IMR-90 (cell line): ENCODE results near the gene CCR3. TPM values are rescaled to one million over a fixed set of nuclear protein-coding genes. Genes with fewer than 3 reads are reported as not detected.

Experiments
- ATAC-seq: fragments of 200-7000 bp; cut with Tn5 transposase; 2 replicates; pipeline ENCODE4 v1.9.1; 2020; ENCODE audit warnings: low read depth, mild to moderate bottlenecking, moderate library complexity
- BruUV-seq: library from RNA; stranded (reverse); fragments of 400-500 nt; replicated peaks from 2 replicates; lab custom pipeline; 2021; lab: Mats Ljungman, UMichigan
- CTCF ChIA-PET: fragments of 300-600 bp; formaldehyde crosslinking; extraction: SDS; loops from one replicate; lab custom pipeline; 2021; ENCODE audit warnings: antibody characterized with exemption; lab: Yijun Ruan, JAX
- POLR2A ChIA-PET: fragments of 300-600 bp; sonication (Branson Sonifier 250); formaldehyde crosslinking; loops from one replicate; lab custom pipeline; 2022; ENCODE audit warnings: antibody characterized with exemption; ENCODE audit not compliant: unreplicated experiment; lab: Charles Lee
- DNase-seq: peaks from one replicate; pipeline ENCODE4 v3.0.0; 2013
- H2AFZ ChIP-seq: replicated peaks from 2 replicates; pipeline ENCODE3; 2013; ENCODE audit warnings: low read length, mild to moderate bottlenecking; ENCODE audit not compliant: poor library complexity
- H2AK5ac ChIP-seq: 2 replicates; pipeline ENCODE4 v1.6.1; 2013; ENCODE audit warnings: low read depth, low read length, inconsistent platforms
- H2AK9ac ChIP-seq: replicated peaks from 2 replicates; pipeline ENCODE3; 2013; ENCODE audit warnings: mild to moderate bottlenecking, low read depth, low read length, moderate library complexity; ENCODE audit not compliant: poor library complexity
- H2BK120ac ChIP-seq: 2 replicates; pipeline ENCODE4 v1.6.1; 2013; ENCODE audit warnings: low read depth, low read length, inconsistent platforms
- H2BK15ac ChIP-seq: 3 replicates; pipeline ENCODE4 v1.6.1; 2013; ENCODE audit warnings: low read depth, low read length, inconsistent platforms
- H2BK20ac ChIP-seq: 2 replicates; pipeline ENCODE4 v1.6.1; 2013; ENCODE audit warnings: low read depth, mild to moderate bottlenecking, inconsistent platforms, low read length, moderate library complexity
- H2BK5ac ChIP-seq: 2 replicates; pipeline ENCODE4 v1.6.1; 2013; ENCODE audit warnings: mild to moderate bottlenecking, low read depth, low read length, inconsistent platforms; ENCODE audit not compliant: poor library complexity, severe bottlenecking
- H3K14ac ChIP-seq: replicated peaks from 2 replicates; pipeline ENCODE4 v1.6.1; 2013; ENCODE audit warnings: low read depth, low read length, inconsistent platforms
- H3K18ac ChIP-seq: 2 replicates; pipeline ENCODE4 v1.6.1; 2013; ENCODE audit warnings: low read depth, low read length, control low read depth
- H3K23ac ChIP-seq: 2 replicates; pipeline ENCODE4 v1.6.1; 2013; ENCODE audit warnings: low read depth, low read length, inconsistent platforms
- H3K27ac ChIP-seq: 2 replicates; pipeline ENCODE4 v1.5.1; 2013; ENCODE audit warnings: mild to moderate bottlenecking, control low read depth, low read length; ENCODE audit not compliant: insufficient read depth
- H3K27me3 ChIP-seq: 2 replicates; pipeline ENCODE4 v1.6.1; 2013; ENCODE audit warnings: low read length; ENCODE audit not compliant: control insufficient read depth, insufficient read depth
- H3K36me3 ChIP-seq: 2 replicates; pipeline ENCODE4 v1.6.1; 2013; ENCODE audit warnings: low read length, mixed read lengths; ENCODE audit not compliant: control insufficient read depth, insufficient read depth
- H3K4ac ChIP-seq: 2 replicates; pipeline ENCODE4 v1.6.1; 2013; ENCODE audit warnings: low read depth, low read length, inconsistent platforms
- H3K4me1 ChIP-seq: 2 replicates; pipeline ENCODE4 v1.6.1; 2013; ENCODE audit warnings: low read length, mixed read lengths; ENCODE audit not compliant: control insufficient read depth, insufficient read depth
- H3K4me2 ChIP-seq: 2 replicates; pipeline ENCODE4 v1.6.1; 2013; ENCODE audit warnings: low read depth, mild to moderate bottlenecking, control low read depth, low read length, moderate library complexity
- H3K4me3 ChIP-seq: 2 replicates; pipeline ENCODE4 v1.5.1; 2013; ENCODE audit warnings: low read depth, mild to moderate bottlenecking, control low read depth, low read length, moderate library complexity; ENCODE audit not compliant: insufficient read depth
- H3K56ac ChIP-seq: 2 replicates; pipeline ENCODE4 v1.6.1; 2013; ENCODE audit warnings: low read length, inconsistent platforms; ENCODE audit not compliant: insufficient read depth; ENCODE audit errors: extremely low read depth
- H3K79me1 ChIP-seq, 2 experiments: 2 replicates each; pipeline ENCODE4 v1.6.1; 2013; ENCODE audit warnings: low read length in 2 of 2, inconsistent platforms in 1 of 2, low read depth in 1 of 2
- H3K9ac ChIP-seq: 2 replicates; pipeline ENCODE4 v1.6.1; 2013; ENCODE audit warnings: low read depth, low read length, control low read depth
- H3K9me1 ChIP-seq: 2 replicates; pipeline ENCODE4 v1.6.1; 2013; ENCODE audit warnings: low read length, inconsistent platforms; ENCODE audit not compliant: insufficient read depth
- H3K9me3 ChIP-seq: 2 replicates; pipeline ENCODE4 v1.6.1; 2013; ENCODE audit warnings: low read length; ENCODE audit not compliant: control insufficient read depth, insufficient read depth
- H4K20me1 ChIP-seq: 2 replicates; pipeline ENCODE4 v1.6.1; 2013; ENCODE audit warnings: low read length, inconsistent platforms; ENCODE audit not compliant: insufficient read depth
- H4K5ac ChIP-seq: 2 replicates; pipeline ENCODE4 v1.6.1; 2013; ENCODE audit warnings: mild to moderate bottlenecking, low read depth, low read length, control low read depth
- H4K8ac ChIP-seq, 2 experiments: 2 replicates each; pipeline ENCODE4 v1.6.1; 2013; ENCODE audit warnings: low read depth in 2 of 2, low read length in 2 of 2, control low read depth in 1 of 2, inconsistent platforms in 1 of 2
- H4K91ac ChIP-seq: 2 replicates; pipeline ENCODE4 v1.6.1; 2013; ENCODE audit warnings: low read depth, low read length, inconsistent platforms; ENCODE audit not compliant: insufficient read depth
- BHLHE40 ChIP-seq: fragments of 150-350 bp; IDR thresholded peaks from 2 replicates; pipeline ENCODE4 v1.6.1; 2016; ENCODE audit warnings: mild to moderate bottlenecking, low read depth, low read length
- CEBPB ChIP-seq: IDR thresholded peaks from 2 replicates; pipeline ENCODE4 v1.6.1; 2012; ENCODE audit warnings: low read depth, low read length, improper control_type of control experiment
- FOS ChIP-seq: fragments of 150-350 bp; IDR thresholded peaks from 2 replicates; pipeline ENCODE4 v1.6.1; 2016; ENCODE audit warnings: low read depth, low read length
- MAFK ChIP-seq: IDR thresholded peaks from 2 replicates; pipeline ENCODE4 v1.6.1; 2012; ENCODE audit warnings: low read depth, low read length, improper control_type of control experiment
- MAZ ChIP-seq: IDR thresholded peaks from 2 replicates; pipeline ENCODE4 v1.6.1; 2012; ENCODE audit warnings: low read depth, mild to moderate bottlenecking, low read length, improper control_type of control experiment, moderate library complexity, borderline replicate concordance
- POLR2A ChIP-seq: IDR thresholded peaks from 2 replicates; pipeline ENCODE4 v1.6.1; 2012; ENCODE audit warnings: mild to moderate bottlenecking, low read depth, low read length
- RFX5 ChIP-seq: IDR thresholded peaks from 2 replicates; pipeline ENCODE4 v1.8.0; 2012; ENCODE audit warnings: low read depth, mild to moderate bottlenecking, low read length, moderate library complexity
- SMC3 ChIP-seq: fragments of 150-350 bp; IDR thresholded peaks from 2 replicates; pipeline ENCODE4 v1.6.1; 2016; ENCODE audit warnings: low read depth, mild to moderate bottlenecking, antibody characterized with exemption, low read length, moderate library complexity
- WGBS, 2 experiments: methylation state at CpG; one replicate each; pipeline versions ENCODE4 v1.1.5 to v1.1.7; 2013; ENCODE audit warnings: missing lambda C conversion rate in 2 of 2; ENCODE audit not compliant: insufficient read length in 1 of 2; ENCODE audit errors: extremely low coverage in 2 of 2; 5-methylcytosine and 5-hydroxymethylcytosine counted together
- dilution Hi-C: fragments of 300-500 bp; cut with HindIII; formaldehyde crosslinking; loops from one replicate; pipeline ENCODE4 v1.14.3; 2018; ENCODE audit warnings: low sequenced_read_pairs; ENCODE audit not compliant: unreplicated experiment
- in situ Hi-C: fragments of 300-500 bp; cut with MboI; formaldehyde crosslinking; loops from 3 replicates; pipeline ENCODE4 v1.14.3; 2019; ENCODE audit warnings: low sequenced_read_pairs, inconsistent platforms, mixed read lengths
- intact Hi-C: fragments of 100-400 bp; cut with micrococcal nuclease; formaldehyde crosslinking; loops from 2 replicates; pipeline ENCODE4 v1.10.0; 2022
- polyA plus RNA-seq, 3 experiments: library from polyadenylated mRNA; depleted of rRNA; stranded (reverse); fragments of >200 nt; gene quantifications; 2 replicates each; pipeline ENCODE4 v1.2.3, GENCODE V29; 2012; ENCODE audit warnings: low replicate concordance in 1 of 3
- total RNA-seq: library from RNA; depleted of rRNA; stranded (reverse); fragments of >200 nt; gene quantifications from 2 replicates; pipeline ENCODE4 v1.2.3, GENCODE V29; 2012
- TF ChIP-seq, protein P1 (sequence below): fragments of 150-350 bp; IDR thresholded peaks from 2 replicates; pipeline ENCODE4 v1.6.1; 2017; ENCODE audit warnings: mild to moderate bottlenecking, antibody characterized with exemption, low read length, low read depth
- TF ChIP-seq, protein P2 (sequence below): fragments of 150-350 bp; IDR thresholded peaks from 2 replicates; pipeline ENCODE4 v1.6.1; 2016; ENCODE audit warnings: low read depth, mild to moderate bottlenecking, low read length, moderate library complexity, borderline replicate concordance

Gene CCR3
- total and polyA plus RNA-seq, 2 of the 4 experiments (the other 2 are of a cell fraction) = not detected

DNA sequence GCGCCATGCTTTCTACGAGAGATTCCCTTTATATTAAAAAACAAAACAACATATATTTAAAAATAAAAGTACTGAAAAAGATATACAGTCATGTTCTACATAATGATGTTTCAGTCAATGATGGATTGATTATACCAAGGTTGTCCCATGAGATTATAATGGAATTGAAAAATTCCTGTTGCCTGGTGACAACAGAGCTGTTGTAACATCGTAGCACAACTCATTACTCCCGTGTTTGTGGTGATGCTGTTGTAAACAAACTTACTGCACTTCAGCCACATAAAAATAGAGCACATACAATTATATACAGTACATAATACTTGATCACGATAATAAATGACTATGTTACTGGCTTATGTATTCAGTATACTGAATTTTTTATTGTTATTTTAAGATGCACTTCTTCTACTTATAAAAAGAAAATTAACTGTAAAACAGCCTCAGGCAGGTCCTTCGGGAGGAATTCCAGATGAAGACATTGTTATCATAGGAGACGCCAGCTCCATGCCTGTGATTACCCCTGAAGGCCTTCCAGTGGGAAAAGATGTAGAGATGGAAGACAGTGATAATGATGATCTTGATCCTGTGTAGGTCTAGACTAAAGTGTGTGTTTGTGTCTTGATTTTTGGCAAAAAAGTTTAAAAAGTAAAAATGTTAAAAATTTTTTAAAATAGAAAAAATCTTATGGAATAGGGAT lies 45.9 kb upstream of the CCR3 start:
- no peak overlapping the region for H3K23ac ChIP-seq
- in situ Hi-C loops = no loop called here
- intact Hi-C loops = no loop called here
- no peak overlapping the region for H2AFZ ChIP-seq
- WGBS, 2 experiments = 67% methylated on average over 1 of the region's 7 CpGs; no CpG with 5 or more reads in 1 of the 2 experiments
- BruUV-seq = no TSS peak
- no peaks in the 10 kb centered on the region for H3K9me1 ChIP-seq
- H4K8ac ChIP-seq = no peak overlapping the region
- H3K4me3 ChIP-seq = no peak overlapping the region
- no peaks in the 10 kb centered on the region for H3K4me1 ChIP-seq
- TF ChIP-seq, protein P1, sequence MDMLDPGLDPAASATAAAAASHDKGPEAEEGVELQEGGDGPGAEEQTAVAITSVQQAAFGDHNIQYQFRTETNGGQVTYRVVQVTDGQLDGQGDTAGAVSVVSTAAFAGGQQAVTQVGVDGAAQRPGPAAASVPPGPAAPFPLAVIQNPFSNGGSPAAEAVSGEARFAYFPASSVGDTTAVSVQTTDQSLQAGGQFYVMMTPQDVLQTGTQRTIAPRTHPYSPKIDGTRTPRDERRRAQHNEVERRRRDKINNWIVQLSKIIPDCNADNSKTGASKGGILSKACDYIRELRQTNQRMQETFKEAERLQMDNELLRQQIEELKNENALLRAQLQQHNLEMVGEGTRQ = no peak
- TF ChIP-seq, protein P2, sequence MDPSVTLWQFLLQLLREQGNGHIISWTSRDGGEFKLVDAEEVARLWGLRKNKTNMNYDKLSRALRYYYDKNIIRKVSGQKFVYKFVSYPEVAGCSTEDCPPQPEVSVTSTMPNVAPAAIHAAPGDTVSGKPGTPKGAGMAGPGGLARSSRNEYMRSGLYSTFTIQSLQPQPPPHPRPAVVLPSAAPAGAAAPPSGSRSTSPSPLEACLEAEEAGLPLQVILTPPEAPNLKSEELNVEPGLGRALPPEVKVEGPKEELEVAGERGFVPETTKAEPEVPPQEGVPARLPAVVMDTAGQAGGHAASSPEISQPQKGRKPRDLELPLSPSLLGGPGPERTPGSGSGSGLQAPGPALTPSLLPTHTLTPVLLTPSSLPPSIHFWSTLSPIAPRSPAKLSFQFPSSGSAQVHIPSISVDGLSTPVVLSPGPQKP = no peak
- TF ChIP-seq FOS (no peak), POLR2A (no peak), BHLHE40 (no peak), RFX5 (no peak), SMC3 (no peak), MAZ (no peak), CEBPB (no peak), MAFK (no peak)
- no peak overlapping the region for H3K4me2 ChIP-seq
- no peak overlapping the region for H2AK5ac ChIP-seq
- DNase-seq = no peak
- H4K20me1 ChIP-seq = no peaks in the 10 kb centered on the region
- no peak overlapping the region for H3K4ac ChIP-seq
- CTCF ChIA-PET = no interaction called here
- H3K14ac ChIP-seq = no peak overlapping the region
- no peak overlapping the region for H2BK20ac ChIP-seq
- H2BK15ac ChIP-seq = no peak overlapping the region
- no peak overlapping the region for H4K5ac ChIP-seq
- H2BK120ac ChIP-seq = no peak overlapping the region
- no peak overlapping the region for H3K27ac ChIP-seq
- H3K56ac ChIP-seq = no peak overlapping the region
- H2AK9ac ChIP-seq = no peak overlapping the region
- POLR2A ChIA-PET = interaction anchor here (0.6 kb wide), 1 partner anchor 166 kb away, joined by 4 read pairs; no protein-coding TSS in a partner anchor
- H3K79me1 ChIP-seq = no peaks in the 10 kb centered on the region
- peaks cover 9% of the 10 kb centered on the region for H3K9me3 ChIP-seq
- no peak overlapping the region for H3K9ac ChIP-seq
- no peak for ATAC-seq
- H3K36me3 ChIP-seq = no peaks in the 10 kb centered on the region
- dilution Hi-C loops = no loop called here
- H4K91ac ChIP-seq = no peak overlapping the region
- H2BK5ac ChIP-seq = no peak overlapping the region
- H3K18ac ChIP-seq = no peak overlapping the region
- H3K27me3 ChIP-seq = peaks cover 20% of the 10 kb centered on the region
